ENCODE measurements around the gene TP53INP2.
"Not testable (repeated sequence)": the region's sequence is repeated elsewhere in the genome, so short reads cannot be mapped to it uniquely, and the experiment has no call there.

DNA sequence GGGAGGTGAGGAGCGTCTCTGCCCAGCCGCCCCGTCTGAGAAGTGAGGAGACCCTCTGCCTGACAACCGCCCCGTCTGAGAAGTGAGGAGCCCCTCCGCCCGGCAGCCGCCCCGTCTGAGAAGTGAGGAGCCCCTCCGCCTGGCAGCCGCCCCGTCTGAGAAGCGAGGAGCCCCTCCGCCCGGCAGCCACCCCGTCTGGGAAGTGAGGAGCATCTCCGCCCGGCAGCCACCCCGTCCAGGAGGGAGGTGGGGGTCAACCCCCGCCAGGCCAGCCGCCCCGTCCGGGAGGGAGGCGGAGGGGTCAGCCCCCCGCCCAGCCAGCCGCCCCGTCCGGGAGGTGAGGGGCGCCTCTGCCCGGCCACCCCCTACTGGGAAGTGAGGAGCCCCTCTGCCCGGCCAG lies 45.5 kb upstream of the TP53INP2 start:
- TF ChIP-seq, protein P1, sequence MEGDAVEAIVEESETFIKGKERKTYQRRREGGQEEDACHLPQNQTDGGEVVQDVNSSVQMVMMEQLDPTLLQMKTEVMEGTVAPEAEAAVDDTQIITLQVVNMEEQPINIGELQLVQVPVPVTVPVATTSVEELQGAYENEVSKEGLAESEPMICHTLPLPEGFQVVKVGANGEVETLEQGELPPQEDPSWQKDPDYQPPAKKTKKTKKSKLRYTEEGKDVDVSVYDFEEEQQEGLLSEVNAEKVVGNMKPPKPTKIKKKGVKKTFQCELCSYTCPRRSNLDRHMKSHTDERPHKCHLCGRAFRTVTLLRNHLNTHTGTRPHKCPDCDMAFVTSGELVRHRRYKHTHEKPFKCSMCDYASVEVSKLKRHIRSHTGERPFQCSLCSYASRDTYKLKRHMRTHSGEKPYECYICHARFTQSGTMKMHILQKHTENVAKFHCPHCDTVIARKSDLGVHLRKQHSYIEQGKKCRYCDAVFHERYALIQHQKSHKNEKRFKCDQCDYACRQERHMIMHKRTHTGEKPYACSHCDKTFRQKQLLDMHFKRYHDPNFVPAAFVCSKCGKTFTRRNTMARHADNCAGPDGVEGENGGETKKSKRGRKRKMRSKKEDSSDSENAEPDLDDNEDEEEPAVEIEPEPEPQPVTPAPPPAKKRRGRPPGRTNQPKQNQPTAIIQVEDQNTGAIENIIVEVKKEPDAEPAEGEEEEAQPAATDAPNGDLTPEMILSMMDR (IDR thresholded peaks at IDR 0.05): not testable (repeated sequence)
- TF ChIP-seq EP300 (IDR thresholded peaks at IDR 0.05): not testable (repeated sequence)
